HG03575 (cell line): Measurements from ENCODE around the gene FDX2.

Source experiments
- ATAC-seq: cut with Tn5 transposase; IDR thresholded peaks from one replicate; pipeline ENCODE4 v1.9.1; 2021; ENCODE audit not compliant: unreplicated experiment, insufficient number of reproducible peaks, low FRiP score; ENCODE audit errors: extremely low read depth

The FDX2 gene

DNA sequence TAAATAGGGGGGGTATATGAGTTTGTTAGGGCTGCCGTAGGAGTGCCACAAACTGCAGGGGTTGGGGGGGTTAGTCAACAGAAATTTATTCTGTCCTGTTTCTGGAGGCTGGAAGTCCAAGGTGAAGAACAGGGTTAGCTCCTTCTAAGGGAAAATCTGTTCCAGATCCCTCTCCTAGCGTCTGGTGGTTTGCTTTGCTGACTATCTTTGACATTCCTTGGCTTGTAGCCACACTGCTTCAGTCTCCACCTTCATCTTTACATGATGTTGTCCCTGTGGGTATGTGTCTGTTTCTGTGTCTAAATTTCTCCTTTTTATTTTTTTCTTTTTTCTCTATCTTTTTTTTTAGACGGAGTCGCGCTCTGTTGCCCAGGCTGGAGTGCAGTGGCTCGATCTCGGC is 53.0 kb downstream of the FDX2 start:
- ATAC-seq: no peak

DNA sequence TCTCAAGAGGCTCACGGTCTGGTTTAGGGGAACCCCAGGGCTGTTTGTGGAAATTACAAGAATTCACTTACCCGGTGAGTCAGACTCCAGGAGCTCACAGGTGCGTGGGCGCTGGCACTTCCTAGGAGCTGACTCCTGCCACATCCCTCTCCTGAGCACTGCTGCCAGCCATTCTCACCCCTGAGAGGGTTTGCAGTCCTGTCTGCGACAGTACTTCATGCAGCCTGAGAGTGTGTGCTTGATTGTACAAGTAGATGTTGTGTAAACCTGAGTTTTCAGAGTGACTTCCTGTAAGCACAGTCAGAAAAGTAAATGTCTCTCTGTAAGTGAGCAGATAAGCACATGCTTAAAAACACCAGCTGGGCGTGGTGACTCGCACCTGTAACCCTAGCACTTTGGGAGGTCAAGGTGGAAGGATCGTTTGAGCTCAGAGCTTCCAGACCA is 55.7 kb downstream of the FDX2 start:
- no peak for ATAC-seq
